Neural cell (in vitro differentiated cells): Measurements from ENCODE around the gene RPS6KA5. TPM values are rescaled to one million over a fixed set of nuclear protein-coding genes. Genes with fewer than 3 reads are reported as not detected.

Experiments used
- H2AFZ ChIP-seq: fragments of 200-600, 300-800 bp; sonication (generic), shearing (Covaris generic); 2 replicates; pipeline ENCODE4 v1.6.0; 2014; ENCODE audit warnings: low read depth, mild to moderate bottlenecking, antibody characterized with exemption, low read length, moderate library complexity
- H3F3A ChIP-seq: fragments of 200-600 bp; shearing (Covaris generic); 2 replicates; pipeline ENCODE4 v1.6.1; 2016; ENCODE audit warnings: mild to moderate bottlenecking, moderate library complexity, mixed read lengths, antibody characterized with exemption, low read length; ENCODE audit not compliant: insufficient read depth, poor library complexity, severe bottlenecking
- H3K27ac ChIP-seq: fragments of 200-600, 300-800 bp; sonication (generic), shearing (Covaris generic); 2 replicates; pipeline ENCODE4 v1.5.1; 2014; ENCODE audit warnings: mild to moderate bottlenecking, low read length, moderate library complexity
- H3K27me3 ChIP-seq: fragments of 300-800, 200-600 bp; sonication (generic), shearing (Covaris generic); 2 replicates; pipeline ENCODE4 v1.6.0; 2014; ENCODE audit warnings: mild to moderate bottlenecking, low read depth, low read length, moderate library complexity; ENCODE audit not compliant: insufficient read depth
- H3K36me3 ChIP-seq: fragments of 300-800, 200-600 bp; sonication (generic), shearing (Covaris generic); 2 replicates; pipeline ENCODE4 v1.5.1; 2014; ENCODE audit warnings: mild to moderate bottlenecking, antibody characterized with exemption, low read length, moderate library complexity; ENCODE audit not compliant: insufficient read depth
- H3K4me2 ChIP-seq: fragments of 300-800, 200-600 bp; sonication (generic), shearing (Covaris generic); 2 replicates; pipeline ENCODE4 v1.6.0; 2014; ENCODE audit warnings: mild to moderate bottlenecking, low read length
- H3K4me3 ChIP-seq: fragments of 300-800, 200-600 bp; sonication (generic), shearing (Covaris generic); 2 replicates; pipeline ENCODE4 v1.5.1; 2014; ENCODE audit warnings: mild to moderate bottlenecking, low read length, moderate library complexity
- H3K79me2 ChIP-seq: fragments of 200-600 bp; shearing (Covaris generic); replicated peaks from 2 replicates; pipeline ENCODE4 v1.6.0; 2014; ENCODE audit warnings: mild to moderate bottlenecking, low read length, moderate library complexity; ENCODE audit not compliant: insufficient read depth
- H3K9ac ChIP-seq: fragments of 300-800, 200-600 bp; sonication (generic), shearing (Covaris generic); 2 replicates; pipeline ENCODE4 v1.6.1; 2016; ENCODE audit warnings: mild to moderate bottlenecking, low read length, mixed read lengths
- H3K9me2 ChIP-seq: fragments of 200-600 bp; shearing (Covaris generic); 2 replicates; pipeline ENCODE4 v1.6.1; 2016; ENCODE audit warnings: mild to moderate bottlenecking, low read length, mixed read lengths; ENCODE audit not compliant: insufficient read depth
- H3K9me3 ChIP-seq: fragments of 200-600, 300-800 bp; sonication (generic), shearing (Covaris generic); 2 replicates; pipeline ENCODE4 v1.6.1; 2016; ENCODE audit warnings: mild to moderate bottlenecking, mixed run types, low read length, moderate library complexity, mixed read lengths
- H4K20me1 ChIP-seq: fragments of 200-600 bp; shearing (Covaris generic); 2 replicates; pipeline ENCODE4 v1.6.1; 2016; ENCODE audit warnings: mild to moderate bottlenecking, mixed run types; ENCODE audit not compliant: insufficient read depth
- CTCF ChIP-seq: fragments of 450-650 bp; IDR thresholded peaks from 2 replicates; pipeline ENCODE4 v1.5.1; 2014; ENCODE audit warnings: antibody characterized with exemption, mild to moderate bottlenecking, moderate library complexity; ENCODE audit not compliant: poor library complexity, severe bottlenecking
- EP300 ChIP-seq: fragments of 450-650 bp; conservative IDR thresholded peaks from 2 replicates; pipeline ENCODE4 v1.6.1; 2014; ENCODE audit warnings: antibody characterized with exemption, mild to moderate bottlenecking, moderate library complexity; ENCODE audit not compliant: poor library complexity, severe bottlenecking
- EZH2 ChIP-seq: fragments of 200-600, 300-800 bp; shearing (Covaris generic), sonication (generic); IDR thresholded peaks from 2 replicates; pipeline ENCODE4 v1.6.1; 2014; ENCODE audit warnings: antibody characterized with exemption, low read length, borderline replicate concordance, mild to moderate bottlenecking; ENCODE audit not compliant: insufficient read depth, poor library complexity, severe bottlenecking
- MXI1 ChIP-seq: fragments of 450-650 bp; conservative IDR thresholded peaks from 2 replicates; pipeline ENCODE4 v1.6.1; 2014; ENCODE audit warnings: antibody characterized with exemption, mild to moderate bottlenecking; ENCODE audit not compliant: poor library complexity, severe bottlenecking
- POLR2AphosphoS5 ChIP-seq: IDR thresholded peaks from 2 replicates; pipeline ENCODE4 v1.6.1; 2012
- RAD21 ChIP-seq: fragments of 450-650 bp; conservative IDR thresholded peaks from 2 replicates; pipeline ENCODE4 v1.6.1; 2014; ENCODE audit warnings: antibody characterized with exemption, mild to moderate bottlenecking, moderate library complexity
- REST ChIP-seq: IDR thresholded peaks from 2 replicates; pipeline ENCODE4 v1.6.1; 2012; ENCODE audit warnings: borderline replicate concordance
- SMC3 ChIP-seq: fragments of 450-650 bp; conservative IDR thresholded peaks from 2 replicates; pipeline ENCODE4 v1.6.1; 2014; ENCODE audit warnings: antibody characterized with exemption, mild to moderate bottlenecking, moderate library complexity; ENCODE audit not compliant: poor library complexity
- TAF1 ChIP-seq: IDR thresholded peaks from 2 replicates; pipeline ENCODE4 v1.6.1; 2012; ENCODE audit warnings: low read depth
- polyA plus RNA-seq: library from polyadenylated mRNA; depleted of rRNA; stranded (reverse); fragments of >200 nt; gene quantifications from 2 replicates; pipeline ENCODE4 v1.2.3, GENCODE V29; 2014

The RPS6KA5 gene
- polyA plus RNA-seq, 1 donor from 2014 or later, result 6.3 TPM

GRCh38 chr14:90907178-90907577, 153.3 kb downstream of the RPS6KA5 start:
- Histone ChIP-seq H3K9ac (no peak overlapping the region), H3K27ac (no peak overlapping the region), H3K4me3 (no peak overlapping the region), H3F3A (no peaks in the 10 kb centered on the region), H2AFZ (no peak overlapping the region), H3K4me2 (no peak overlapping the region), H3K9me2 (no peaks in the 10 kb centered on the region), H3K79me2 (no peaks in the 10 kb centered on the region), H3K9me3 (no peaks in the 10 kb centered on the region), H3K27me3 (no peaks in the 10 kb centered on the region), H3K36me3 (no peaks in the 10 kb centered on the region), H4K20me1 (no peaks in the 10 kb centered on the region)
- TF ChIP-seq SMC3, result no peak
- no peak for TF ChIP-seq MXI1
- no peak for TF ChIP-seq RAD21
- no peak for TF ChIP-seq CTCF
- TF ChIP-seq EZH2, result no peak
- no peak for TF ChIP-seq EP300
- no peak for TF ChIP-seq REST
- no peak for TF ChIP-seq TAF1
- no peak for TF ChIP-seq POLR2AphosphoS5

GRCh38 chr14:90905531-90905930, 154.9 kb downstream of the RPS6KA5 start:
- H2AFZ ChIP-seq, result no peak overlapping the region
- no peak overlapping the region for H3K4me2 ChIP-seq
- no peaks in the 10 kb centered on the region for H3F3A ChIP-seq
- no peaks in the 10 kb centered on the region for H3K36me3 ChIP-seq
- no peak overlapping the region for H3K4me3 ChIP-seq
- no peaks in the 10 kb centered on the region for H3K79me2 ChIP-seq
- TF ChIP-seq EZH2 (no peak), SMC3 (no peak), EP300 (no peak), POLR2AphosphoS5 (no peak), RAD21 (no peak), REST (no peak), MXI1 (no peak), CTCF (no peak), TAF1 (no peak)
- H3K9ac ChIP-seq, result no peak overlapping the region
- no peaks in the 10 kb centered on the region for H3K9me3 ChIP-seq
- no peaks in the 10 kb centered on the region for H3K9me2 ChIP-seq
- H4K20me1 ChIP-seq, result no peaks in the 10 kb centered on the region
- no peak overlapping the region for H3K27ac ChIP-seq
- no peaks in the 10 kb centered on the region for H3K27me3 ChIP-seq
